Stimulated activated naive CD8-positive, alpha-beta T cell treated with anti-CD3 and anti-CD28 coated beads, Interleukin-15, amount 100 ng/mL, for 72 hours (primary cell): ENCODE results near the gene KCNK3.

Experiments used
- ATAC-seq: fragments of 150-1000 bp; cut with Tn5 transposase; 2 replicates; pipeline ENCODE4 v1.10.0; 2021; ENCODE audit warnings: mild to moderate bottlenecking, moderate library complexity
- DNase-seq, 2 donors: peaks; one replicate each; pipeline ENCODE4 v3.0.0; 2021 to 2022
- H3K27ac Mint-ChIP-seq, 2 donors: one replicate each; pipeline ENCODE4 v1.8.0; 2022; ENCODE audit warnings: mild to moderate bottlenecking in 2 of 2, mixed read lengths in 2 of 2, moderate library complexity in 2 of 2
- H3K27me3 Mint-ChIP-seq: one replicate; pipeline ENCODE4 v1.8.0; 2022; ENCODE audit warnings: mixed read lengths
- H3K4me1 Mint-ChIP-seq: one replicate; pipeline ENCODE4 v1.8.0; 2022; ENCODE audit warnings: mild to moderate bottlenecking, mixed read lengths
- H3K4me3 Mint-ChIP-seq, 2 donors: one replicate each; pipeline ENCODE4 v1.8.0; 2022; ENCODE audit warnings: mild to moderate bottlenecking in 2 of 2, mixed read lengths in 2 of 2, moderate library complexity in 1 of 2
- H3K9me3 Mint-ChIP-seq, 2 donors: one replicate each; pipeline ENCODE4 v1.8.0; 2022; ENCODE audit warnings: mixed read lengths in 2 of 2

The KCNK3 gene

DNA sequence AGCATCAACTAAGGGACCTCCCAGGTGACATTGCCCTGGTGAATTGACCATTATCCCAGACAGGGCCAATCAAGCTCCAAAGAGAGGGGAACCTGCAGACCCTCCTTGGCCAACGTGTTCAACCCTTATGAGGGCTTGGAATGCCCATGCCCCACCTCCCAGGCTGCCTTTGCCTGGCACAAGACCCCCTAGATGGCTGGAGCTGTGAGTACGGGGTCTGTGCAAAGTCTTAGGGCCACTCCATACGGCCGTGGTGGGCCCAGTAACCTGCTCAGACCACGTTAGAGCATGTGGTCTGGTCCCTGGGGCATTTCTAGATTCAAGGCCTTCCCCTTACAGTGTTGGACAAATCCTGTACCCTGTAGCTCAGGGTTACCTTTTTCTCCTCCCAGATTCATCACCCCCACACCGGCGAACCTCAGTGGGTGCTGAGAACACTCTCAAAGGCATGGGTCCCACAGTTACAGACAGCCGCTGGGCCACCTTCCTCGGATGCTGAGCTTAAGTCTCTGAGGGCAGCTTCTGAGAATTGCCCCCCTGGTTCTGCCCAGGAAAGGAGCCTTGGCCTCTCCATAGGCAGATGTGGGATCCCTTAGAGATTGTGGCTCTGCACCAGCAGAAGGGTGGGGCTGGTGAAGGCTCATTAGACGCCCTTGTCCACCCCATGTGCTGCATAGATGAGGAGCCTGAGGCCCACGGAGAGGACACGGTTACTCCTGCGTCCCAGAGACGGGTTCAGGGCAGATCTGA, 18.3 kb upstream of the KCNK3 start:
- no peak overlapping the region for H3K4me3 Mint-ChIP-seq
- H3K27me3 Mint-ChIP-seq = peaks cover 44% of the 10 kb centered on the region
- no peaks in the 10 kb centered on the region for H3K9me3 Mint-ChIP-seq
- DNase-seq = no peak
- H3K4me1 Mint-ChIP-seq = no peaks in the 10 kb centered on the region
- no peak for ATAC-seq
- H3K27ac Mint-ChIP-seq = no peak overlapping the region

DNA sequence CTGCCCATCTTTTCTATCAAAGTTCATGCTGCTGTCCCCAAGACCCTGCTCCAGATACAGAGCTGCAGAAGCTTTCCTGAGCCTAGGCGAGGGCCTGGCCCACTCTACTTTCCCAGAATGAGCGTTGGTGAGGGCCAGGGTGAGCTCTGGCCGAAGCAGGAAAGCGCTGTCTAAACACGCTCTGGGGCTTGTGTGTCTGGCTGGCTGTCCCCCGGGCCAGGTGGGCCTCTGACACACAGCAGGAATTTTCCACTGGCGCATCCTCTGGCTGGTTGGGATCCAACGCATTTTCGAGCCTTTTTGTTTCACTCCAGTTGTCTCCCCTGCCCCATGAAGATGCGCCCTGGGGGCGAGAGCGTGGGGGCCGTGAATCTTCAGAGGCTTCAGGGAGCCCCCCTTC, 17.8 kb upstream of the KCNK3 start:
- Mint-ChIP-seq H3K4me3 (no peak overlapping the region), H3K9me3 (no peaks in the 10 kb centered on the region), H3K27me3 (peaks cover 44% of the 10 kb centered on the region), H3K4me1 (no peaks in the 10 kb centered on the region), H3K27ac (no peak overlapping the region)
- DNase-seq = no peak
- ATAC-seq = no peak

DNA sequence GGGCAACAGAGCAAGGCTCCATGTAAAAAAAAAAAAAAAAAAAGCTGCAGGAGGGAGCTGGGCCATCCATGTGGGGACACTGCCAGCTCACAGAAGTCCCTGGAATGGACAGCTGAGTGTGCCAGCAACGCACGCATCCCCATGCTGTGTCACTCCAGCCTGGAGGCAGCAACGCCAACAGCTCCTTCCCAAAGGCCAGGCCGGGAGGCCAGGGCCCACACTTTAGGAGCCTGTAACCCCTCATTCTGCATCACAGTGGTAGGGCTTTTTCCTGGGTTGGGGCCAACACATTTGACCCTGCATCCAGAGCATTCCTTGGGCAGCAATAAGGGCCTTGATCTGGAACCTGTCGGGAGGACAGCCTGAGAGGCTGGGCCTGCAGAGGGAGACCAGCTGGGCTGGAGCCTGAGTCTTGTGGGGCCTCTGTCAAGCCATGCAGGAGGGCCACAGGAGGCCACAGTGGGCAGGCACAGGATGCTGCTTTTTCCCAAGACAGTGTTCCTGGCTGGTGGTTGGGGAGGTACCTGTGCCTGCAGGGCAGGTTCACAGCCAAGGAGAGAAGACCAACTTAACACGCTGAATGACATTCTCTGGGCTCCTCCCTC, 16.8 kb upstream of the KCNK3 start:
- ATAC-seq (no peak), DNase-seq (no peak)
- Mint-ChIP-seq H3K4me1 (no peaks in the 10 kb centered on the region), H3K9me3 (no peaks in the 10 kb centered on the region), H3K27ac (no peak overlapping the region), H3K4me3 (no peak overlapping the region), H3K27me3 (peaks cover 35% of the 10 kb centered on the region)

- Mint-ChIP-seq H3K4me1 (no peaks in the 10 kb centered on the region), H3K4me3 (no peak overlapping the region), H3K27ac (peak overlapping the region in 1 of 2 donors; percentile 4), H3K27me3 (peaks cover 33% of the 10 kb centered on the region), H3K9me3 (no peaks in the 10 kb centered on the region)
- ATAC-seq = no peak
- DNase-seq = no peak
These were observed 14.5 kb upstream of the KCNK3 start for GRCh38 chr2:26678035-26678434.

DNA sequence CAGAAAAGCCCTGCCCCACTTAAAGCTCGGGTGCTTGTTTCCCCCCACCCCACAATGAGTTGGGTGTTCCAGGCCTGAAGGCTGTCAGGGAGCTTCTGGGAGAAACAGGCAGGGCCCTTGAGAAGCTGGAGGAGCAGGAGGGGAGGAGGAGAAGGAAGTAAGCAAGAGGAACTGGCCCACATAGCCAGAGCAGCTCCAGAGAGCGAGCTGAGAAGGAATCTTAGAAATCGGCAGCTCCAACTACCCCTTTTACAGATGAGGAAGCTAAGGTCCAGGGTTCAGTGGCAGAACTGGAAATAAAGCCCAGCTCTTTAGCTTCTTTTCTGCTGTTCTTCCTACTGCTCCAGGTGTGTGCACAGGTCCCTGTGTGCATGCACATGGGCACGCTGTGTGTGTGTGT, 12.7 kb upstream of the KCNK3 start:
- ATAC-seq = no peak
- no peak overlapping the region for H3K4me3 Mint-ChIP-seq
- no peaks in the 10 kb centered on the region for H3K4me1 Mint-ChIP-seq
- DNase-seq = no peak
- H3K27ac Mint-ChIP-seq = no peak overlapping the region
- H3K9me3 Mint-ChIP-seq = no peaks in the 10 kb centered on the region
- peaks cover 28% of the 10 kb centered on the region for H3K27me3 Mint-ChIP-seq

DNA sequence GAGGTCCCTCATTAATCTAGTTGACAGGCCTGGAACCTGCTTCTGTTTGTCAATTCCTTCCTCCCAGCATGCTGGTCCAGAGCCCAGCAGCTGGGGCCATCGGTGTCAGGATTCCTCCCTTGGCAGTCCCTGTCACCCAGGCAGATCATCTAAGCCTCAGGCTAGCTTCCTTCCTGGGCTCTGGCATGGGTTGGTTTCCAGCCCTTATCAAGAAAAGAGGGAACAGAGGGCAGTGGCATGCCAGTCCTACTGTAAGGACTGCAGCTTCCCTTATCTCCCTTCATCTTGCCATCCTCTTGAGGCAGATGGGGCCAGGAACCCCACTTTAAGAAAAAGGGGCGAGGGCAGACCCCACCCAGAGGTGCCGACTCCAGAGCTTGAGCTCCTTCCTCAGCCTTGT, 10.9 kb upstream of the KCNK3 start:
- H3K4me1 Mint-ChIP-seq = peaks cover 5% of the 10 kb centered on the region
- no peak overlapping the region for H3K4me3 Mint-ChIP-seq
- peaks cover 36% of the 10 kb centered on the region for H3K27me3 Mint-ChIP-seq
- no peaks in the 10 kb centered on the region for H3K9me3 Mint-ChIP-seq
- ATAC-seq = no peak
- no peak for DNase-seq
- no peak overlapping the region for H3K27ac Mint-ChIP-seq

DNA sequence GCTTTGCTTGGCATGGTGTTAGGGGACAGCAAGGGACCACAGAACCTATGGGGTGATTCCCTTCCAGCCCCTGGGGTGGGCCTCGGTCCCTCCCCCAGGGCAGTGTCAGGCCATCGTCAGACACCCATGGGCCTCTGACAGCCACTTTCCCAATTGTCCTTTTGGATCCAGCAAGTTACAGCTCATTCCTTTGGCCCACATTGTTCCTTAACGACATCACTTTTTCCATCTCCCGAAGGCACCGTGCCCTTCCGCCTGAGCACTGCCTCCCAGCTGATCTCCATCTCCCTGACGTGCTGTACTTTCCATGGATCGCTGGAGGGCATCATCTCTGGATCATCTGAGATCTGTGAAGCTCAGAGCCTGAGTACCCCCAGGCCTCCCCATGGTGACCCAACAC, 10.4 kb upstream of the KCNK3 start:
- DNase-seq (no peak), ATAC-seq (no peak)
- H3K27me3 Mint-ChIP-seq = peaks cover 41% of the 10 kb centered on the region
- no peak overlapping the region for H3K4me3 Mint-ChIP-seq
- peaks cover 5% of the 10 kb centered on the region for H3K4me1 Mint-ChIP-seq
- no peak overlapping the region for H3K27ac Mint-ChIP-seq
- H3K9me3 Mint-ChIP-seq = no peaks in the 10 kb centered on the region

- Mint-ChIP-seq H3K4me3 (no peak overlapping the region), H3K4me1 (peaks cover 5% of the 10 kb centered on the region), H3K9me3 (no peaks in the 10 kb centered on the region), H3K27ac (no peak overlapping the region), H3K27me3 (peaks cover 56% of the 10 kb centered on the region)
- ATAC-seq (no peak), DNase-seq (no peak)
These were observed 8.9 kb upstream of the KCNK3 start for GRCh38 chr2:26683583-26683982.

DNA sequence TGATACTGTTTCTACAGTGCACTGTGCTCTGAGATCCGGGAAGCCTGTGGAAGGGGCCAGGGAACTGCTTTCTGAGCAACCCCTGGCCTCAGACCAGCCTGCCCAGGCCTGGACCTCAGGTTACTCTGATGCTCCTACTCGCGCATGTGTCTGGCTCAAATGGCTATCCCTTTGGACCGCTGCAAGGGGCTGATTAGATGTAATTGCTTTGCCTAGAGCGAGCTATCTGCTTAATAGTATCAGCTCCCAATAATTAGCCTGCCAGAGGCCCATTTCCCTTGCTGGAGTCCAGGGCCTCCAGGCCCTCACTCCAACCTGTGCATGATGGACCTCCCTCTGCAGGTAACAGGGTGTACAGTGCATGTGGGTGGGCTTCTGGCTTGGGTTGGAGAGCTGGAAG, 7.2 kb upstream of the KCNK3 start:
- Mint-ChIP-seq H3K27ac (no peak overlapping the region), H3K4me1 (peaks cover 5% of the 10 kb centered on the region), H3K27me3 (peaks cover 62% of the 10 kb centered on the region), H3K4me3 (no peak overlapping the region), H3K9me3 (no peaks in the 10 kb centered on the region)
- DNase-seq (no peak), ATAC-seq (no peak)

GRCh38 chr2:26685989-26686839, 6.3 kb upstream of the KCNK3 start:
- H3K27me3 Mint-ChIP-seq = peaks cover 71% of the 10 kb centered on the region
- DNase-seq = no peak

DNA sequence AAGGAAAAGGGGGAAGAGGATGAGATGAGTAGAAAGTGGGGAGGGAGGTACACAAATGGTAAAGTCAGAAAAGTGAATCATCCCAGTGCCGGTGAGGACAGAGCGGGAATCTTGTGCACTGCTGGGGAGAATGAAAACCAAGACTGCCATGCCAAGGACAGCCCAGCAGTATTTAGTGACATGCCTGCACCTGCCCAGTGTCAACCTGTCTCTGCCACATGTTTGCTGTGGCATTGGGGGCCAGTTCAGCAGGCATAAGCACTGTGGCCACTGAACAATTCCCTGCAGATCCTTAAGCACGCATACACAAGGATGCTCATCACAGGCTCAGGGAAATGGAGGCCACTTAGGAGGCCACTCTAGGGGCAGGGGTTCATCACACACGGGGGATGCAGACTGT, 5.2 kb upstream of the KCNK3 start:
- no peak for DNase-seq
- Mint-ChIP-seq H3K27me3 (peaks cover 78% of the 10 kb centered on the region), H3K4me1 (peaks cover 5% of the 10 kb centered on the region), H3K4me3 (no peak overlapping the region), H3K27ac (no peak overlapping the region), H3K9me3 (no peaks in the 10 kb centered on the region)
- no peak for ATAC-seq

More at GRCh38 chr2:26685989-26686839, 6.3 kb upstream of the KCNK3 start:
- ATAC-seq = no peak
- Mint-ChIP-seq H3K27ac (no peak overlapping the region), H3K4me3 (no peak overlapping the region), H3K4me1 (peaks cover 5% of the 10 kb centered on the region), H3K9me3 (no peaks in the 10 kb centered on the region)

DNA sequence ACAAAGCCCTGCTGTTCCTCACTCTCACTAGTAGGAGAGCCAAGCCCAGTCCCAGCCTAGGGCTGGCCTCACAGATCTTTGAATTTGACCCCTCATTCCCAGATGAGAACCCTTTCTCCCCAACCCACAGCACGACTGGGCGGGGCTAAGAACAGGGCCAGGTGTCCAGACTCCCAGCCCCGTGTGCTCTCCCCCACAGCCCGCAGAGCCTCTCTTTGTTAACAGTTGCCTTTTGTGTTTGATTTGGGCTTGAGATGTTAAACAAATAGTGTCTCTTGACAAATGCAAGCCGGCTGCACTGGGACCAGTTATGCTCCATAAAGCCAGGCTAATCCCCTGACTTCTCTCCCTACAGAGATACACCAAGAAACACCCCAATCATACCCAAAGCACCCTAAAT, 4.7 kb upstream of the KCNK3 start:
- Mint-ChIP-seq H3K4me3 (no peak overlapping the region), H3K9me3 (no peaks in the 10 kb centered on the region), H3K27me3 (peaks cover 76% of the 10 kb centered on the region), H3K27ac (no peak overlapping the region), H3K4me1 (peaks cover 5% of the 10 kb centered on the region)
- DNase-seq (no peak), ATAC-seq (no peak)

GRCh38 chr2:26691161-26691560, 1.4 kb upstream of the KCNK3 start:
- no peaks in the 10 kb centered on the region for H3K9me3 Mint-ChIP-seq
- ATAC-seq (no peak), DNase-seq (no peak)
- peaks cover 96% of the 10 kb centered on the region for H3K27me3 Mint-ChIP-seq
- H3K4me3 Mint-ChIP-seq = no peak overlapping the region
- peaks cover 9% of the 10 kb centered on the region for H3K4me1 Mint-ChIP-seq
- H3K27ac Mint-ChIP-seq = no peak overlapping the region

DNA sequence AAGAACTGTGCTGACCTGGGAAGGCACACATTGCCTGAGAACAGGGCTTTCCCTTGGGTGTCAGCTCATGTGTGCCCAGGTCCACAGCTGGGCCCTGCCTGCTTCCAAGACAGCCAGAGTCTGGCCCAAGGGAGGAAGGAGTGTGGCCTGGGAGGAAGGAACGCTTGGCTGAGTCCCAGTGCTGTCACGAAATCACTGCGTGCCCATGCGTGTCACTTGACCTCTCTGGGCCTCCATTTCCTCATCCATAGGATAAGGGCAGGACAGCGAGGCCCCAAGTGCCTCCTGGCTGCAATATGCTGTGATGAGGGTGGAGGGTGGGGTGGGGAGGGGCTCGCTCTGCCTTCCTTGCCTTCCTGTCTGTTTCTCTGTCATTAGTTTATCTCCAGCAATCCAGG, 642 bp upstream of the KCNK3 start:
- Mint-ChIP-seq H3K4me1 (peaks cover 6% of the 10 kb centered on the region), H3K27me3 (peaks cover 96% of the 10 kb centered on the region), H3K9me3 (no peaks in the 10 kb centered on the region), H3K27ac (no peak overlapping the region), H3K4me3 (no peak overlapping the region)
- ATAC-seq (no peak), DNase-seq (no peak)

GRCh38 chr2:26692897-26693849, 651 bp downstream of the KCNK3 start:
- H3K9me3 Mint-ChIP-seq = no peaks in the 10 kb centered on the region
- ATAC-seq = peak; percentile 32
- peak in 1 of 2 donors; percentile 7 for DNase-seq
- H3K27me3 Mint-ChIP-seq = peaks cover 96% of the 10 kb centered on the region
- no peak overlapping the region for H3K27ac Mint-ChIP-seq
- H3K4me1 Mint-ChIP-seq = peaks cover 6% of the 10 kb centered on the region
- H3K4me3 Mint-ChIP-seq = no peak overlapping the region
